ENCODE data around the gene GIGYF2. TPM values are rescaled to one million over a fixed set of nuclear protein-coding genes. Genes with fewer than 3 reads are reported as not detected.

GIGYF2 gene
- total and polyA plus RNA-seq, 2 of the 4 experiments (the other 2 are of a cell fraction) = 14.7 to 66.0 TPM

DNA sequence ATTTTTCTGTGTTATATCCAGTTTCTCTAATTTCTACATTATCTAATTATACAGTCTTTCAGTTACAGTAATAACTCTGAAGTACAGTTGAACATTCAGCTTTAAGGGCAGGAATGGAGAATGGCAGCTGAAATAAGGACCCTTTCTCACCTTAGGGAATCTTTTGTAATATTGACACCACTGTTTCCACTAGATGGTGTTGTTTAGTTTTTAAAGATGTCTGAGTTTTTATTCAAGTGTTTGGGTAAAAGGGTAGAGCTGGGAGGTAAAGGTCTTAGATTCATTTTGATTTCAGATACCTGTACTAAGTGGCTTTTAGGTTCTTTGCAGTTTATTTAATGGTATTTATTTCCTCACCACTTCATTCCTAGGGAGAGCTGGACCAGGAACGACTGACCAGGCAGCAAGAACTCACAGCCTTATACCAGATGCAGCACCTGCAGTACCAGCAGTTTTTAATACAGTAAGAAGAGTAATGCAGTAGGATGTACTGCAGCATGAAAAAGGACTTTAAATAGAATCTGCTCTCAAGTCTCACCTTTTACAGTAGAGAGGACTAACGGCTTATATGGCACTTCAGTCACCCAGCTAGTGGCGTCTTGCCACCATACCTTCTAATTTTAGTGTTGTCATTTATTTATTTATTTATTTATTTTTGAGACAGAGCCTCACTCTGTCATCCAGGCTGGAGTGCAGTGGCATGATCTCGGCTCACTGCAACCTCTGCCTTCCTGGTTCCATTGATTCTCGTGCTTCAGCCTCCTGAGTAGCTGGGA, 112.4 kb downstream of the GIGYF2 start:
- dilution Hi-C loops (cut with HindIII; ENCODE audit: low sequenced_read_pairs, unreplicated experiment) = no loop called here
- no peak overlapping the region for H3K4me2 ChIP-seq (ENCODE audit: low read depth, low read length)
- H2AFZ ChIP-seq (replicated peaks; ENCODE audit: low read length, poor library complexity) = no peak overlapping the region
- H4K20me1 ChIP-seq (ENCODE audit: insufficient read depth, low read length) = no peaks in the 10 kb centered on the region
- no peak overlapping the region for H3K4ac ChIP-seq (ENCODE audit: low read depth, low read length)
- BruUV-seq (replicated peaks) = no TSS peak
- H4K8ac ChIP-seq (ENCODE audit: low read depth in 2 of 2, low read length in 2 of 2) = no peak overlapping the region
- no peak for ATAC-seq (ENCODE audit: low read depth)
- intact Hi-C loops (cut with micrococcal nuclease) = no loop called here
- H2BK5ac ChIP-seq (ENCODE audit: low read depth, low read length, poor library complexity, severe bottlenecking) = no peak overlapping the region
- ChIA-PET POLR2A (ENCODE audit: unreplicated experiment) (no interaction called here), CTCF (no interaction called here)
- DNase-seq = no peak
- no peak overlapping the region for H2AK9ac ChIP-seq (replicated peaks; ENCODE audit: low read depth, low read length, poor library complexity)
- H3K9me3 ChIP-seq (ENCODE audit: control insufficient read depth, insufficient read depth, low read length) = no peaks in the 10 kb centered on the region
- H3K27ac ChIP-seq (ENCODE audit: insufficient read depth, low read length) = no peak overlapping the region
- no peak overlapping the region for H3K18ac ChIP-seq (ENCODE audit: low read depth, low read length)
- H3K56ac ChIP-seq (ENCODE audit: extremely low read depth, insufficient read depth, low read length) = no peak overlapping the region
- no peak overlapping the region for H3K14ac ChIP-seq (replicated peaks; ENCODE audit: low read depth, low read length)
- no peak overlapping the region for H3K9ac ChIP-seq (ENCODE audit: low read depth, low read length)
- H3K4me3 ChIP-seq (ENCODE audit: insufficient read depth, low read depth, low read length) = no peak overlapping the region
- H2BK120ac ChIP-seq (ENCODE audit: low read depth, low read length) = no peak overlapping the region
- peaks cover 20% of the 10 kb centered on the region for H3K36me3 ChIP-seq (ENCODE audit: control insufficient read depth, insufficient read depth, low read length)
- H4K91ac ChIP-seq (ENCODE audit: insufficient read depth, low read depth, low read length) = no peak overlapping the region
- in situ Hi-C loops (cut with MboI; ENCODE audit: low sequenced_read_pairs) = no loop called here
- H3K27me3 ChIP-seq (ENCODE audit: control insufficient read depth, insufficient read depth, low read length) = no peaks in the 10 kb centered on the region
- TF ChIP-seq CHD1 (IDR thresholded peaks at IDR 0.05; ENCODE audit: low read depth, low read length) (no peak), NFE2L2 (IDR thresholded peaks at IDR 0.05; ENCODE audit: low read depth, low read length) (no peak), MAFK (IDR thresholded peaks at IDR 0.05; ENCODE audit: low read depth, low read length) (no peak), FOS (IDR thresholded peaks at IDR 0.05; ENCODE audit: low read depth, low read length) (no peak)
- TF ChIP-seq, protein P1, sequence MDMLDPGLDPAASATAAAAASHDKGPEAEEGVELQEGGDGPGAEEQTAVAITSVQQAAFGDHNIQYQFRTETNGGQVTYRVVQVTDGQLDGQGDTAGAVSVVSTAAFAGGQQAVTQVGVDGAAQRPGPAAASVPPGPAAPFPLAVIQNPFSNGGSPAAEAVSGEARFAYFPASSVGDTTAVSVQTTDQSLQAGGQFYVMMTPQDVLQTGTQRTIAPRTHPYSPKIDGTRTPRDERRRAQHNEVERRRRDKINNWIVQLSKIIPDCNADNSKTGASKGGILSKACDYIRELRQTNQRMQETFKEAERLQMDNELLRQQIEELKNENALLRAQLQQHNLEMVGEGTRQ (IDR thresholded peaks at IDR 0.05; ENCODE audit: low read depth, low read length) = no peak
- peaks cover 0 to 3% of the 10 kb centered on the region in 2 experiments; a peak in 1 of 4 replicates for H3K79me1 ChIP-seq (ENCODE audit: low read depth in 1 of 2, low read length in 2 of 2)
- H2AK5ac ChIP-seq (ENCODE audit: low read depth, low read length) = no peak overlapping the region
- no peak overlapping the region for H3K23ac ChIP-seq (ENCODE audit: low read depth, low read length)
- no peak overlapping the region for H4K5ac ChIP-seq (ENCODE audit: low read depth, low read length)
- no CpG with 5 or more reads among the region's 5 CpGs for WGBS, 2 experiments (ENCODE audit: extremely low coverage in 2 of 2, insufficient read length in 1 of 2)
- H2BK20ac ChIP-seq (ENCODE audit: low read depth, low read length) = no peak overlapping the region
- no peak overlapping the region for H2BK15ac ChIP-seq (ENCODE audit: low read depth, low read length)
- no peaks in the 10 kb centered on the region; the same call in 1 of the 2 replicates for H3K9me1 ChIP-seq (ENCODE audit: insufficient read depth, low read length)
- no peaks in the 10 kb centered on the region for H3K4me1 ChIP-seq (ENCODE audit: control insufficient read depth, insufficient read depth, low read length)

All from IMR-90 (cell line).